Thoracic aorta (tissue), 2 donors: ENCODE measurements around the gene CFAP44. TPM values are rescaled to one million over a fixed set of nuclear protein-coding genes. Genes with fewer than 3 reads are reported as not detected.
"Not testable (repeated sequence)": the region's sequence is repeated elsewhere in the genome, so short reads cannot be mapped to it uniquely, and the experiment has no call there.

Experiments used
- ATAC-seq: fragments of 150-250 bp; one replicate; pipeline ENCODE4 v1.8.0; 2017; ENCODE audit warnings: low read depth; ENCODE audit not compliant: insufficient number of reproducible peaks, low FRiP score
- DNase-seq: peaks from one replicate; pipeline ENCODE4 v3.0.0-alpha.2; 2020; ENCODE audit warnings: low spot score
- H3K27ac ChIP-seq, 2 donors: fragments of 200-600 bp; sonication (generic); 1 replicate in 1 of 2; 2 replicates in 1 of 2; pipeline ENCODE4 v1.5.1; 2016; ENCODE audit warnings: mild to moderate bottlenecking in 2 of 2, moderate library complexity in 2 of 2
- H3K27me3 ChIP-seq: fragments of 200-600 bp; sonication (generic); replicated peaks from 2 replicates; pipeline ENCODE4 v1.6.0; 2016; ENCODE audit warnings: mild to moderate bottlenecking; ENCODE audit not compliant: insufficient read depth
- H3K36me3 ChIP-seq: fragments of 200-600 bp; sonication (generic); one replicate; pipeline ENCODE4 v1.5.1; 2016
- H3K4me1 ChIP-seq, 2 donors: fragments of 200-600 bp; sonication (generic); 1 replicate in 1 of 2; 2 replicates in 1 of 2; pipeline versions ENCODE4 v1.5.1 to v1.6.0; 2016; ENCODE audit warnings: low read depth in 2 of 2, mild to moderate bottlenecking in 1 of 2; ENCODE audit not compliant: control insufficient read depth in 1 of 2
- H3K4me3 ChIP-seq: fragments of 200-600 bp; sonication (generic); 2 replicates; pipeline ENCODE4 v1.5.1; 2016; ENCODE audit warnings: mild to moderate bottlenecking
- H3K9me3 ChIP-seq: fragments of 200-600 bp; sonication (generic); 2 replicates; pipeline ENCODE4 v1.5.1; 2016
- total RNA-seq, 2 donors: library from RNA; depleted of rRNA; stranded (reverse); fragments of >200 nt; gene quantifications; one replicate each; pipeline versions ENCODE4 v1.1.0 to v1.2.3, GENCODE V29; 2016
- TF ChIP-seq, protein P1 (sequence below): fragments of 200-600 bp; sonication (generic); IDR thresholded peaks from one replicate; pipeline ENCODE4 v1.5.1; 2019; ENCODE audit warnings: antibody characterized with exemption

The CFAP44 gene, protein sequence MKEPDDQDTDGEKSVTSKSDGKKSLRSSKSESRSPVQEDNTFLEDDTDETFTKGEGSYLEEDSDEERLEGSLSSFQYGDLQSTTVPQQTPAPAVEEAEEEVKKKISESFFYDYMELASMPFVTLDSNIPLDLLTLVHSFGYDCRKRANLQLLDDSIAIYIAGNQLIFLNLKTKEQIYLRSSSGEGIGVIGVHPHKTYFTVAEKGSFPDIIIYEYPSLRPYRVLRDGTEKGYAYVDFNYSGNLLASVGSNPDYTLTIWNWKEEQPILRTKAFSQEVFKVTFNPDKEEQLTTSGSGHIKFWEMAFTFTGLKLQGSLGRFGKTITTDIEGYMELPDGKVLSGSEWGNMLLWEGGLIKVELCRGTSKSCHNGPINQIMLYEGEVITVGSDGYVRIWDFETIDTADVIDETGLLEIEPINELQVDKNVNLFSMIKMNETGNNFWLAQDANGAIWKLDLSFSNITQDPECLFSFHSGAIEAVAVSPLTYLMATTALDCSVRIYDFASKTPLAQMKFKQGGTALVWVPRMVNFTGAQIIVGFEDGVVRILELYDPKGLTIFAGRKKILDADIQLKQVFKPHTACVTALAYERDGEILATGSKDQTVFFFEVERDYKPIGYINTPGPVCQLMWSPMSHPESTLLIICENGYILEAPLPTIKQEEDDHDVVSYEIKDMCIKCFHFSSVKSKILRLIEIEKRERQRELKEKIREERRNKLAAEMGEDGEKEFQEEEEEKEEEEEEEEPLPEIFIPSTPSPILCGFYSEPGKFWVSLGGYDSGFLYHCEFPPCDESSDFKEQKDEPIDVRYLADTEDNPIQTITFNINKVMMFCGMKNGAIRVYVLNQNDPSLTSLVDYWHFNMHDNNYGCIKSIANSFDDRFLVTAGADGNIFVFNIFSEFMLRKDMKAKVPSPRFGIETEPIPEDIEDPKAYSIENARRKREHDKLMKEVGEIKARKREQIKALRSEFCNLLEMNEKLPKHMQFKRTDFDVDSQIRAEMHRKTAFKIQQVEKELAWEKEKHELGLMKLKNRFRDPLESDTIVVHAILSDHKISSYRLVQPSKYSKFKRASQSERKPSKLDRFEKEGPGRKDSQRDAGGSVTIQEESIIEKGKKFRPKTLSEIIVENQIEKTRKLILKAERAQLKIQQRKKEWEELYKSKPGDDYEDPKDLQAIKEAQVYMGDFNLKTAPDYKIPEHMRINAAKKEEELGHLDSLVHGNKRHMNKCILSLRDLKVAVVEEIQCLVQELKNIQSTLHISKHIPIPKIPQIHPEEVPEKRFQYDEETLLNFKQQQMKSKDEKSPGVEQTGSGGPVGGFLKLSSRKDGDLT (N-terminal part only)
- 1 to 10 TPM; 7.3 to 9.9 TPM for total RNA-seq

- no peak for DNase-seq
- H3K27me3 ChIP-seq, result no peaks in the 10 kb centered on the region
- ATAC-seq, result peak; percentile 18
- H3K36me3 ChIP-seq, result no peaks in the 10 kb centered on the region
- TF ChIP-seq, protein P1, sequence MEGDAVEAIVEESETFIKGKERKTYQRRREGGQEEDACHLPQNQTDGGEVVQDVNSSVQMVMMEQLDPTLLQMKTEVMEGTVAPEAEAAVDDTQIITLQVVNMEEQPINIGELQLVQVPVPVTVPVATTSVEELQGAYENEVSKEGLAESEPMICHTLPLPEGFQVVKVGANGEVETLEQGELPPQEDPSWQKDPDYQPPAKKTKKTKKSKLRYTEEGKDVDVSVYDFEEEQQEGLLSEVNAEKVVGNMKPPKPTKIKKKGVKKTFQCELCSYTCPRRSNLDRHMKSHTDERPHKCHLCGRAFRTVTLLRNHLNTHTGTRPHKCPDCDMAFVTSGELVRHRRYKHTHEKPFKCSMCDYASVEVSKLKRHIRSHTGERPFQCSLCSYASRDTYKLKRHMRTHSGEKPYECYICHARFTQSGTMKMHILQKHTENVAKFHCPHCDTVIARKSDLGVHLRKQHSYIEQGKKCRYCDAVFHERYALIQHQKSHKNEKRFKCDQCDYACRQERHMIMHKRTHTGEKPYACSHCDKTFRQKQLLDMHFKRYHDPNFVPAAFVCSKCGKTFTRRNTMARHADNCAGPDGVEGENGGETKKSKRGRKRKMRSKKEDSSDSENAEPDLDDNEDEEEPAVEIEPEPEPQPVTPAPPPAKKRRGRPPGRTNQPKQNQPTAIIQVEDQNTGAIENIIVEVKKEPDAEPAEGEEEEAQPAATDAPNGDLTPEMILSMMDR, result no peak
- no peak within 1 kb of the TSS for H3K27ac ChIP-seq
- H3K4me3 ChIP-seq, result peak within 1 kb of the TSS; percentile 62
- no peaks in the 10 kb centered on the region for H3K9me3 ChIP-seq
- H3K4me1 ChIP-seq, result no peaks in the 10 kb centered on the region
Measured at GRCh38 chr3:113441051-113441770, at the start of gene CFAP44. Gene CFAP44 (minus strand): TSS chr3:113441493. CDS start chr3:113433664, 7,829 bp downstream.

DNA sequence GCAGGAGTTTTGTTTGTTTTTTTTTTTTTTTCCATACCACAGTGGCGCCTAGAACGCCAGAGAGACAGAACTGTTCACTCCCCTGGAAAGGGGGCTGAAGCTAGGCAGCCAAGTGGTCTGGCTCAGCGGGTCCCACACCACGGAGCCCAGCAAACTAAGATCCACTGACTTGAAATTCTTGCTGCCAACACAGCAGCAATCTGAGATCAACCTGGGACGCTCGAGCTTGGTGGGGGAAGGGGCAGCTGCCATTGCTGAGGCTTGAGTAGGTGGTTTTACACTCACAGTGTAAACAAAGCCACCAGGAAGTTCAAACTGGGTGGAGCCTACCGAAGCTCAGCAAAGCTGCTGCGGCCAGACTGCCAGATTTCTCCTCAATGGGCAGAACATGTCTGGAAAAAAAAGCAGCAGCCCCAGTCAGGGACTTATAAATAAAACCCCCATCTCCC is 43.9 kb upstream of the CFAP44 start:
- H3K4me3 ChIP-seq, result no peak overlapping the region
- H3K27ac ChIP-seq, result no peak overlapping the region
- no peaks in the 10 kb centered on the region for H3K9me3 ChIP-seq
- H3K4me1 ChIP-seq, result no peaks in the 10 kb centered on the region
- peaks cover 5% of the 10 kb centered on the region for H3K36me3 ChIP-seq
- H3K27me3 ChIP-seq, result no peaks in the 10 kb centered on the region
- ATAC-seq (no peak), DNase-seq (no peak)
- TF ChIP-seq, protein P1, result no peak

DNA sequence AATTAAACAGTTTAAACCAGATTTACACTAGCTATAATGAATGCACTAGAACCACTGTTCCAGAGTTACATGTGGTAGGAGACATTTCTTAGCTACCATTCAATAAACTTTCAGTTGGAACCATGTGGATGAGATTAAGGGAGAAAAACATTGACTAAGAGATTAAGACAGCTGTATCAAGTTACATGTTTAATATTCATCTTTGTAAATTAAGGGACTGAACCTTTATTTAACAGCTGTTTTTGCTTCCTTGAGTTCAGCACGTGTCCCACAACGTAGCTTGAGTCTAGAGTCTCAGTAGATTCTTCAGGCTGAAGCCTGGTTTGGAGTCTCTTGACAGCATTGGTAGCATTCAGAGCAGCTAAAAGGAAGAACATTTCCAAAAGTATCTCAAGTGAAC is 27.2 kb upstream of the CFAP44 start:
- Histone ChIP-seq H3K4me1 (no peaks in the 10 kb centered on the region), H3K4me3 (no peak overlapping the region), H3K27me3 (no peaks in the 10 kb centered on the region), H3K27ac (no peak overlapping the region), H3K36me3 (no peaks in the 10 kb centered on the region), H3K9me3 (no peaks in the 10 kb centered on the region)
- DNase-seq, result no peak
- TF ChIP-seq, protein P1, result no peak
- ATAC-seq, result no peak

DNA sequence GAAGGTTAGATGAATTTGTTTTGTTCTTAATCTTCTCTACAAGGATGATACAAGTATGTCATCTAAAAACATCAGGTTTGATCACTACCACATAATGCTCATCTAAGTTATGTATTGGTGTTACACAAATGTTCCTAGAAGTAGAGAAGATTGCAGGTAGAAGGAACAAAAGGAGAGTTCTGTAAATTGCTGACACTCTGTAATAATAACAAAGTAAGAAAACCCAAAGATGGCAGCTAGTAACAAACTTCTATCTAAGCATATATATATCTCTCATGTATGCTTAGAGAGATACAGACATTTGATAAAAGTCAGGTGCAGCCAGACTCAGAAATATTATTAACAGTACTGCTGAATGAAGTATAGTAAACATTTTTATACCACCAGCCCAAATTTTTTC is 20.2 kb upstream of the CFAP44 start:
- H3K36me3 ChIP-seq, result no peaks in the 10 kb centered on the region
- H3K4me3 ChIP-seq, result no peak overlapping the region
- DNase-seq, result no peak
- H3K4me1 ChIP-seq, result no peaks in the 10 kb centered on the region
- no peaks in the 10 kb centered on the region for H3K27me3 ChIP-seq
- H3K27ac ChIP-seq, result no peak overlapping the region
- TF ChIP-seq, protein P1, result no peak
- H3K9me3 ChIP-seq, result no peaks in the 10 kb centered on the region
- ATAC-seq, result no peak

DNA sequence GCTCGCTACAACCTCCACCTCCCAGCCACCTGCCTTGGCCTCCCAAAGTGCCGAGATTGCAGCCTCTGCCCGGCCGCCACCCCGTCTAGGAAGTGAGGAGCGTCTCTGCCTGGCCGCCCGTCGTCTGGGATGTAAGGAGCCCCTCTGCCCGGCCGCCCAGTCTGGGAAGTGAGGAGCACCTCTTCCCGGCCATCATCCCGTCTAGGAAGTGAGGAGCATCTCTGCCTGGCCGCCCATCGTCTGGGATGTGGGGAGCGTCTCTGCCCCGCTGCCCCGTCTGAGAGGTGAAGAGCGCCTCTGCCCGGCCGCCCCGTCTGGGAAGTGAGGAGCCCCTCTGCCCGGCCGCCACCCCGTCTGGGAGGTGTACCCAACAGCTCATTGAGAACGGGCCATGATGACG is 17.3 kb upstream of the CFAP44 start:
- H3K27me3 ChIP-seq, H3K4me3 ChIP-seq, H3K4me1 ChIP-seq, H3K36me3 ChIP-seq, H3K9me3 ChIP-seq, H3K27ac ChIP-seq, ATAC-seq, DNase-seq: not testable (repeated sequence)
